AG04449 (cell line): Measurements from ENCODE around the gene TMEM125.

ENCODE experiments used
- CTCF ChIA-PET: fragments of 350-600 bp; formaldehyde crosslinking; extraction: SDS; loops from one replicate; lab custom pipeline; 2021; ENCODE audit warnings: antibody characterized with exemption; lab: Yijun Ruan, JAX
- POLR2A ChIA-PET: fragments of 400-600, 350-600 bp; formaldehyde crosslinking; extraction: SDS; loops from one replicate; lab custom pipeline; 2020; ENCODE audit warnings: antibody characterized with exemption, inconsistent platforms; lab: Yijun Ruan, JAX
- DNase-seq: peaks from one replicate; pipeline ENCODE4 v3.0.0-alpha.2; 2010; ENCODE audit warnings: low read depth, low spot score
- H3K4me3 ChIP-seq: 2 replicates; pipeline ENCODE4 v1.5.1; 2011; ENCODE audit warnings: low read depth, mild to moderate bottlenecking, control low read depth, low read length
- TF ChIP-seq, protein P1 (sequence below): IDR thresholded peaks from one replicate; pipeline ENCODE4 v1.5.1; 2011; ENCODE audit warnings: mild to moderate bottlenecking, moderate library complexity, low read length, control low read depth, inconsistent platforms; ENCODE audit not compliant: insufficient read depth; ENCODE audit errors: missing control alignments

Gene TMEM125

DNA sequence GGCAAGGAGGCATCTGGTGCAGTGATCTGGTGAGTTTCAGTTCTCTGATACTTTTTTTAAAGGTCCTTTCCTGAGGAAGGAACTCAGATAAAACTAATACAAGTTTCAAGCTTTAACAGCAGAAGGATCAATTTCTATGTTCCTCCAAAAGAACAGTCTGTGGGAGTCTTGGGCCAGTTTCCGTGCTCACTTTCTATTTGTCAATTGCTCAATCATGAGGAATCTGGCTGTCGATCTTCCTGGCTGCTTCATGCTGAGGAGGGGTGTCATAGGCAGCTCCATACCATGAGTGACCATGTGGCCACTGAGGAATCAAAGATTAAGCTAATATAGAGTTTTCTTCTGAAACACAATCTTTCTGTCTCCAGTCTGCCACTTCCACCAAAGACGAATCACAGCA, 11.4 kb upstream of the TMEM125 start:
- no peak overlapping the region for H3K4me3 ChIP-seq
- CTCF ChIA-PET = interaction anchor here (1.3 kb wide), 1 partner anchor 21 kb away, joined by 6 read pairs; no protein-coding TSS in a partner anchor
- POLR2A ChIA-PET = no interaction called here
- no peak for DNase-seq
- TF ChIP-seq, protein P1, sequence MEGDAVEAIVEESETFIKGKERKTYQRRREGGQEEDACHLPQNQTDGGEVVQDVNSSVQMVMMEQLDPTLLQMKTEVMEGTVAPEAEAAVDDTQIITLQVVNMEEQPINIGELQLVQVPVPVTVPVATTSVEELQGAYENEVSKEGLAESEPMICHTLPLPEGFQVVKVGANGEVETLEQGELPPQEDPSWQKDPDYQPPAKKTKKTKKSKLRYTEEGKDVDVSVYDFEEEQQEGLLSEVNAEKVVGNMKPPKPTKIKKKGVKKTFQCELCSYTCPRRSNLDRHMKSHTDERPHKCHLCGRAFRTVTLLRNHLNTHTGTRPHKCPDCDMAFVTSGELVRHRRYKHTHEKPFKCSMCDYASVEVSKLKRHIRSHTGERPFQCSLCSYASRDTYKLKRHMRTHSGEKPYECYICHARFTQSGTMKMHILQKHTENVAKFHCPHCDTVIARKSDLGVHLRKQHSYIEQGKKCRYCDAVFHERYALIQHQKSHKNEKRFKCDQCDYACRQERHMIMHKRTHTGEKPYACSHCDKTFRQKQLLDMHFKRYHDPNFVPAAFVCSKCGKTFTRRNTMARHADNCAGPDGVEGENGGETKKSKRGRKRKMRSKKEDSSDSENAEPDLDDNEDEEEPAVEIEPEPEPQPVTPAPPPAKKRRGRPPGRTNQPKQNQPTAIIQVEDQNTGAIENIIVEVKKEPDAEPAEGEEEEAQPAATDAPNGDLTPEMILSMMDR = no peak

GRCh38 chr1:43265431-43265830, 4.4 kb upstream of the TMEM125 start:
- TF ChIP-seq, protein P1 = no peak
- CTCF ChIA-PET = no interaction called here
- H3K4me3 ChIP-seq = no peak overlapping the region
- DNase-seq = no peak
- POLR2A ChIA-PET = no interaction called here

- CTCF ChIA-PET = interaction anchor here (0.6 to 1.0 kb wide), 2 partner anchors 27 to 29 kb away, joined by 3 read pairs; no protein-coding TSS in a partner anchor
- no peak overlapping the region for H3K4me3 ChIP-seq
- DNase-seq = no peak
- POLR2A ChIA-PET = no interaction called here
- TF ChIP-seq, protein P1 = no peak
Measured at GRCh38 chr1:43266881-43267280, 2.9 kb upstream of the TMEM125 start.

- no peak overlapping the region for H3K4me3 ChIP-seq
- peak; percentile 77 for DNase-seq
- CTCF ChIA-PET = interaction anchor here (0.9 to 1.0 kb wide), 2 partner anchors 30 to 40 kb away, joined by 3 to 5 read pairs; no protein-coding TSS in a partner anchor
- POLR2A ChIA-PET = no interaction called here
- TF ChIP-seq, protein P1 = no peak
Measured at GRCh38 chr1:43267291-43267805, 2.4 kb upstream of the TMEM125 start.

DNA sequence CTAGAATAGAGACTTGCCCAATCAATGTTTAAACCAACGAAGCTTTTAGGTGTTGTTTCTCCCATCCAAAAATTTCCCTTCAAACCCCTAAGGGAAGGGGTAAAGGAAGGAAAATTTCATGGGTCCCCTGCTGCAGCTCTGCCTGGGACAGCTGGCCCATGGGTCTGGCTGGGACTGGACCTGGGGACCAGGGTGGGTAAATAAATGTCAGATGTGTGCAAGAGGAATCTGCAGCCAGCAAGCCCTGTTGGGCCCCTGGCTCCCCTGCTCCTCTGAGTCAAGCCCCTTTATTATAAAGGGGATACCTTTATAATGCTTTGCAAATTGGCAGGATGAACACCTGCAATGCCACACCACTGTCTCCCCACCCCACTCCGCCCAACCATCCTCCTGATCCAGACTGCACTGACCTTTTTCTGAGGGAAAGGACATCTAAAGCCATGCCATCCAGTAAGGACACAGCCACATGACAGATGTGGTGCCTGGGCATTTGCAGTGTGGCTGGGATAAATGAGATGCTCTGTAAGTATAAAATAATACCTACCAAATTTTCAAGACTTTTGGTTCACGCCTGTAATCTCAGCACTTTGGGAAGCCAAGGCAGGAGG, 1.9 kb upstream of the TMEM125 start:
- H3K4me3 ChIP-seq = no peak overlapping the region
- TF ChIP-seq, protein P1 = no peak
- POLR2A ChIA-PET = no interaction called here
- CTCF ChIA-PET = interaction anchor here (0.9 kb wide), 1 partner anchor 41 kb away, joined by 5 read pairs; no protein-coding TSS in a partner anchor
- DNase-seq = no peak

GRCh38 chr1:43270421-43271095, 775 bp downstream of the TMEM125 start:
- TF ChIP-seq, protein P1 = no peak
- H3K4me3 ChIP-seq = no peak overlapping the region
- DNase-seq = no peak
- ChIA-PET POLR2A (no interaction called here), CTCF (no interaction called here)
